Breast epithelium (tissue), 4 donors: Measurements from ENCODE around the gene MED22. TPM values are rescaled to one million over a fixed set of nuclear protein-coding genes. Genes with fewer than 3 reads are reported as not detected.

Source experiments
- DNase-seq, 2 donors: peaks; one replicate each; pipeline ENCODE4 v3.0.0-alpha.2; 2019; ENCODE audit warnings: low spot score in 2 of 2
- H3K27ac ChIP-seq, 2 donors: fragments of 200-600 bp; sonication (generic) in 1 of 2; one replicate each; pipeline ENCODE4 v1.5.1; 2016 to 2019; ENCODE audit warnings: mild to moderate bottlenecking in 1 of 2
- H3K27me3 ChIP-seq, 2 donors: fragments of 200-600 bp; sonication (generic) in 1 of 2; one replicate each; pipeline versions ENCODE4 v1.5.1 to v1.6.0; 2017 to 2019; ENCODE audit warnings: control low read depth in 1 of 2, mild to moderate bottlenecking in 1 of 2
- H3K36me3 ChIP-seq: fragments of 200-600 bp; one replicate; pipeline ENCODE4 v1.5.1; 2019
- H3K4me1 ChIP-seq, 2 donors: fragments of 200-600 bp; sonication (generic); one replicate each; pipeline ENCODE4 v1.5.1; 2016 to 2019; ENCODE audit warnings: control low read depth in 1 of 2
- H3K4me3 ChIP-seq, 3 donors: fragments of 200-600 bp; sonication (generic); 1 replicate in 2 of 3; 2 replicates in 1 of 3; pipeline ENCODE4 v1.5.1; 2016 to 2019; ENCODE audit warnings: mild to moderate bottlenecking in 3 of 3, moderate library complexity in 2 of 3
- H3K9me3 ChIP-seq, 2 donors: fragments of 200-600 bp; sonication (generic) in 1 of 2; one replicate each; pipeline ENCODE4 v1.5.1; 2016 to 2019; ENCODE audit warnings: control low read depth in 1 of 2
- POLR2A ChIP-seq: fragments of 450-650 bp; IDR thresholded peaks from one replicate; pipeline ENCODE4 v1.6.1; 2016; ENCODE audit warnings: antibody characterized with exemption, mild to moderate bottlenecking, moderate library complexity
- POLR2AphosphoS5 ChIP-seq, 3 donors: sonication (generic); formaldehyde crosslinking; IDR thresholded peaks; one replicate each; pipeline ENCODE4 v1.6.1; 2017; ENCODE audit warnings: antibody characterized with exemption in 3 of 3
- intact Hi-C: fragments of 100-400 bp; cut with DNase I; formaldehyde crosslinking; loops from one replicate; pipeline ENCODE4 v1.15.1; 2023; ENCODE audit warnings: low total_unique reads
- total RNA-seq, 3 donors: library from RNA; depleted of rRNA; stranded (reverse); fragments of >200 nt; gene quantifications; one replicate each; pipeline ENCODE4 v1.1.0, GENCODE V29; 2016
- TF ChIP-seq, protein P1 (sequence below), 3 donors: fragments of 450-650 bp; IDR thresholded peaks; one replicate each; pipeline ENCODE4 v1.5.1; 2016 to 2017; ENCODE audit warnings: antibody characterized with exemption in 3 of 3, mild to moderate bottlenecking in 3 of 3, moderate library complexity in 3 of 3

MED22 gene
- total RNA-seq, 3 donors from 2014 or later: 19.2 to 32.2 (median 31.1) TPM

DNA sequence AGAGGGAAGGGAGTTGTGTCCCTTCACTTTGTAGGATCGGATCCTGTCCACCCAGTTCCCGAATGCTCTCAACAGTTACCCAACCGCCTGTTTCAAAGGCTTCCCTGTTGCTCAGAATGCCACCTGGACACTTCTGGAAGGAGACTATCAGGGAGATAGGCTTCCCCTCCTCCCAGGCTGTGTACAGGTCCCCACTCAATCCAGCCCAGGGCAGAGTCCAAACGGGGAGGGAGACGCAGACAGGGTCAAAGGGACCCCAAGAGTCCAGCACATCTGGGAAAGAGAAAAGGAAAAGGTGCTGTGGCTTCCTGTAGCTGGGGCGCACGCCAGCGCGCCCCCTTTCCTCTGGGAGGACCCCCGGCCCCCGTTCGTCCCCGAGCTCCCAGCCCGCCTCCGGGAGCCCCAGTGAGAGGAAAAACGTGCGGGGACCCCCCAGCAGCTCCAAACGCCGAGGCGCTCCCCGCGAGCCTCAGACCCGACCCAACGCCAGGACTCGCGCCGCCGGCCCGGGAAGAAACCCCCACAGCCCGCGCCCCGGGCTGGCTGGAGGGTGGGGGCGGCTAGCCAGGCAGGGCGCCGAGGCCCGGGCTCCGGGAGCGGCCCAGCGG is 27.3 kb upstream of the MED22 start:
- peak overlapping the region; percentile 95 to 99 (median 97) for H3K4me3 ChIP-seq
- no peaks in the 10 kb centered on the region for H3K27me3 ChIP-seq
- DNase-seq: no peak
- intact Hi-C loops: no loop called here
- H3K27ac ChIP-seq: peak overlapping the region; percentile 97 to 98
- H3K4me1 ChIP-seq: peaks cover 0 to 11% of the 10 kb centered on the region in 2 donors
- TF ChIP-seq POLR2AphosphoS5 (IDR thresholded peaks at IDR 0.05) (peak in 1 of 3 donors; percentile 16), POLR2A (no peak)
- TF ChIP-seq, protein P1, sequence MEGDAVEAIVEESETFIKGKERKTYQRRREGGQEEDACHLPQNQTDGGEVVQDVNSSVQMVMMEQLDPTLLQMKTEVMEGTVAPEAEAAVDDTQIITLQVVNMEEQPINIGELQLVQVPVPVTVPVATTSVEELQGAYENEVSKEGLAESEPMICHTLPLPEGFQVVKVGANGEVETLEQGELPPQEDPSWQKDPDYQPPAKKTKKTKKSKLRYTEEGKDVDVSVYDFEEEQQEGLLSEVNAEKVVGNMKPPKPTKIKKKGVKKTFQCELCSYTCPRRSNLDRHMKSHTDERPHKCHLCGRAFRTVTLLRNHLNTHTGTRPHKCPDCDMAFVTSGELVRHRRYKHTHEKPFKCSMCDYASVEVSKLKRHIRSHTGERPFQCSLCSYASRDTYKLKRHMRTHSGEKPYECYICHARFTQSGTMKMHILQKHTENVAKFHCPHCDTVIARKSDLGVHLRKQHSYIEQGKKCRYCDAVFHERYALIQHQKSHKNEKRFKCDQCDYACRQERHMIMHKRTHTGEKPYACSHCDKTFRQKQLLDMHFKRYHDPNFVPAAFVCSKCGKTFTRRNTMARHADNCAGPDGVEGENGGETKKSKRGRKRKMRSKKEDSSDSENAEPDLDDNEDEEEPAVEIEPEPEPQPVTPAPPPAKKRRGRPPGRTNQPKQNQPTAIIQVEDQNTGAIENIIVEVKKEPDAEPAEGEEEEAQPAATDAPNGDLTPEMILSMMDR (IDR thresholded peaks at IDR 0.05): no peak
- H3K9me3 ChIP-seq: no peaks in the 10 kb centered on the region
- H3K36me3 ChIP-seq: no peaks in the 10 kb centered on the region

- peak overlapping the region; percentile 95 to 99 (median 97) for H3K4me3 ChIP-seq
- H3K9me3 ChIP-seq: no peaks in the 10 kb centered on the region
- peak overlapping the region; percentile 97 to 98 for H3K27ac ChIP-seq
- no peak for DNase-seq
- peaks cover 0 to 15% of the 10 kb centered on the region in 2 donors for H3K4me1 ChIP-seq
- TF ChIP-seq POLR2A: no peak
- TF ChIP-seq POLR2AphosphoS5 (IDR thresholded peaks at IDR 0.05): no peak
- TF ChIP-seq, protein P1 (IDR thresholded peaks at IDR 0.05): no peak
- H3K27me3 ChIP-seq: no peaks in the 10 kb centered on the region
- no peaks in the 10 kb centered on the region for H3K36me3 ChIP-seq
- intact Hi-C loops: no loop called here
Observed at GRCh38 chr9:133374612-133375115, 26.7 kb upstream of the MED22 start.

DNA sequence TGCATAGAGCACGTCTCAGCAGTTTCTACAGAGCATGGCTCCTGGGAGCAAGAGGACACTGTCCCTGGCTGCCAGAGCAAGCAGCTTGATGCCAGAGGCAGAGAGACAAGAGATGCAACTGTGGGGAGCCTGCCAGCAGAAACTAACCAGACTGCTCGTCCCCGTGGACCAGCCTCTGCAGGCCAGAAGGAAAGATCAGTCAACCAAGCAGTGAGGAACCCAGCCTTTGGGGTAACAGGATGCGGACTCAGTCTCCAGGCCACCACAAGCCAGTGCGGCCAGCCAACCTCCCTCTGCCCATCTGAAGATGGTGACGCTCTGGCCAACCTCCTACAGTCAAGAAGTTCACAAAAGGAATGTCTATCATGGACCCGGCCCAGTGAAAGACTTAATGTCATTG is 24.2 kb upstream of the MED22 start:
- Histone ChIP-seq H3K9me3 (no peaks in the 10 kb centered on the region), H3K4me3 (no peak overlapping the region), H3K4me1 (peaks cover 0 to 29% of the 10 kb centered on the region in 2 donors), H3K27me3 (no peaks in the 10 kb centered on the region), H3K36me3 (no peaks in the 10 kb centered on the region), H3K27ac (peak overlapping the region in 1 of 2 donors; percentile 15)
- no peak for DNase-seq
- intact Hi-C loops: no loop called here
- TF ChIP-seq, protein P1 (IDR thresholded peaks at IDR 0.05): no peak
- TF ChIP-seq POLR2A: no peak
- TF ChIP-seq POLR2AphosphoS5 (IDR thresholded peaks at IDR 0.05): no peak

GRCh38 chr9:133371261-133371711 is 23.4 kb upstream of the MED22 start:
- intact Hi-C loops: no loop called here
- H3K27ac ChIP-seq: no peak overlapping the region
- DNase-seq: no peak
- peaks cover 0 to 29% of the 10 kb centered on the region in 2 donors for H3K4me1 ChIP-seq
- H3K36me3 ChIP-seq: no peaks in the 10 kb centered on the region
- H3K4me3 ChIP-seq: peak overlapping the region in 1 of 3 donors; percentile 14
- no peaks in the 10 kb centered on the region for H3K9me3 ChIP-seq
- TF ChIP-seq POLR2A: no peak
- TF ChIP-seq, protein P1 (IDR thresholded peaks at IDR 0.05): no peak
- no peak for TF ChIP-seq POLR2AphosphoS5 (IDR thresholded peaks at IDR 0.05)
- H3K27me3 ChIP-seq: no peaks in the 10 kb centered on the region

DNA sequence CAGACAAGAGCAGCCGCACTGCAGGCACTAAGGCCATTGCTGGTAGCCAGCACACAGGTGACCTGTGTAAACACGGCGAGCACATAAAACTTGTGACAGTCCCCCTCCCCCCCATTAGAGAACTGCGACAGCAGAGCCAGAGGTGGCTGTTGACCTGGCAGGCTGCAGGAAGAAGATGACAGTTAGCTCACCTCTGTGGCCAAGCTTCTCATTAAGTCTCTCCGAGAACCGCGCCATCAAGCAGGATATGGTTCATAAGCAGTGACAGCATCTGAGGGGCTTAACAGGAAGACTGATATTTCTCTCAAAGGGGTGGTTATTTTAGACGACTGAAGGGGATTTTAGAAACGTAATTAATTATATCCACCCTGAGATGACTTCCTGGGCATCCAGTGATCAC is 22.8 kb upstream of the MED22 start:
- DNase-seq: no peak
- H3K27me3 ChIP-seq: no peaks in the 10 kb centered on the region
- TF ChIP-seq, protein P1 (IDR thresholded peaks at IDR 0.05): no peak
- TF ChIP-seq POLR2A: no peak
- peaks cover 0 to 29% of the 10 kb centered on the region in 2 donors for H3K4me1 ChIP-seq
- intact Hi-C loops: no loop called here
- no peaks in the 10 kb centered on the region for H3K36me3 ChIP-seq
- H3K4me3 ChIP-seq: no peak overlapping the region
- no peaks in the 10 kb centered on the region for H3K9me3 ChIP-seq
- H3K27ac ChIP-seq: no peak overlapping the region
